NCI-H2227 (cell line): Measurements from ENCODE around the gene CD58.

Source experiments
- DNase-seq: peaks from one replicate; lab custom pipeline; 2025; ENCODE audit not compliant: unreplicated experiment; lab: John Stamatoyannopoulos, UW

CD58 gene

DNA sequence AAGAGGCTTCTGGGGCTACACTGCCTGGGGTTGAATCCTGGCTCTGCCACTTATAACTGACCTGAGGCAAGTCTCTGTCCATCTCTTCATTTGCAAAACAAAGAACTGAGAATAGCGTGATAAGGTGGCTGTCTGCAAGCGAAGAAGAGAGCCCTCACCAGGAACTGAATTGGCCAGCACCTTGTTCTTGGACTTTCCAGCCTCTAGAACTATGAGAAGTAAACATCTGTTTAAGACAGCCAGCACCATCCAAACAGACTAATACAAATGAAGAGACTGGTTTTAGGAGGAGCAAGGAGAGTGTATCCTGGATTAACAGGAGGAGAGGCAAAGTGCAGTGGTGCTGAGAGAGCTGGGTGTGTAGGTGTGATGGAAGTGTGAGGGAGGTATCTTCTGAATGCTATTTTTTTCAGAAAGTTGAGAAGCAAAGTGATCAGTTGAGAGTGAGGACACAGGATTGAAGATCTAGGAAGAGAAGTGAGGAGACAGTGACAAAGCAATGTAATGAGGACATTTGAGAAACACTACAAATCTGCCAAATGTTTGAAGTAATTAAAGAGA, 59.3 kb downstream of the CD58 start:
- no peak for DNase-seq

DNA sequence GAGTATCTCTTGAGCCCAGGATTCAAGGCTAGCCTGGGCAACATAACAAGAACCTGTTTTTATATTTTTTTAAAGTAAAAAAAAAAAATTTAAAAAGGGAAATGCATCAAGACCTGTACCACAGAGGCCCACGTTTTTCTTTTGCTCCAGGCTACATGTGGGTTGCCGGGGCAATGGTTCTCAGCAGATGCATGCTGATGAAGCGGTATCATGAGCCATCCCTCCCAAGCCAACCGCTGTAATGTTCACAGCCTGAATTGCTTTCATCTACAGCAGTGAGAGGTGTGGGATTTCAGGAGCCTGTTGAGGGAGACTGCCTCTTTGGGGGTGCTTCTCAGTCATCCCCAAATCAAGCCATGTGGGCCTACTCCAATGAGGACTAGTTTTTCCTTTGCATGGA, 60.5 kb downstream of the CD58 start:
- DNase-seq: no peak

DNA sequence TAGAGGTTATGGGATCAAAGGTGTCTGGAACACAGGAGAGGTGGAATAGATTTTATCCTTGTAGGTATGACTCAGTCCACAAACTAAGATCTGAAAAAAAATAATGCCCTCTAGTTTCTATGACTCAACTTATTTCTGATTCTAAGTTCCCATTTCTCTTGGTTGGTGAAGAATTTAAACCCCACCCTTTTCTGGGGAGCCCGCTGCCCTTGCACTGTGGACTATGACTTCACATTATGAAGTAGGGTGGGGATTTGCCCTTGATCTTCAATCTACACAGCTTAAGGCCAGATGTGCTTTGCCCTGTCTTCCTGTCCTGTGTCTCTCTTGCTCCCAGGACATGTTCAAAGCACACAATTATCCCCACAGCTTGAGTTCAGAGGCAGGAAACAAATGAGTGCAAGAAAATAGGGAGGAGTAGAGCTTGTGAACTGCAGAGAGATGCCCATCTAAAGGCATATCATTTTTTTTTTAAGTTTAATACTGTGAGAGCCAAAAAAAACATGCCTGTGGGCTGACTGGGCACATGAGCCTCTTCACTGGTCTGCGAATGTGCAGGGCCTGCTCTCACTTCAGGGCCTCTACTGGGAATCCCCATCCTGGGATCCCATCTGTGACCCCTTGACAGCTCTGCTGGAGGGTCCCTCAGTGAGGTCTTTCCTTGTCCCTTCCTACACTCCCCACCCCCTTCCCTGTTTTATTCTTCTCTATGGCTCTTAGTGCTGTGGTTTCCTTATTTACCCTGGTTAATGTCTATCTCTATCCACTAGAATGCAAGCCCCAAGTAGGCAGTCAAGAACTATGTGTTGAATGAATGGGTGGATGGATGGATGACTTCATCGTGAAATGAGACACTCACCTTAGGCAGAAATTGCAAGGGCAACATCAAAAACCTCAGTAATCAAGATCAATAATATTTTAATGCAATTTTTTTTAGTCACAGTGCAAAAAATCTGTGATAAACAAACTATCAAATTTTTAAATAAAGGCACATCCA, 61.5 kb downstream of the CD58 start:
- peak; percentile 21 for DNase-seq

DNA sequence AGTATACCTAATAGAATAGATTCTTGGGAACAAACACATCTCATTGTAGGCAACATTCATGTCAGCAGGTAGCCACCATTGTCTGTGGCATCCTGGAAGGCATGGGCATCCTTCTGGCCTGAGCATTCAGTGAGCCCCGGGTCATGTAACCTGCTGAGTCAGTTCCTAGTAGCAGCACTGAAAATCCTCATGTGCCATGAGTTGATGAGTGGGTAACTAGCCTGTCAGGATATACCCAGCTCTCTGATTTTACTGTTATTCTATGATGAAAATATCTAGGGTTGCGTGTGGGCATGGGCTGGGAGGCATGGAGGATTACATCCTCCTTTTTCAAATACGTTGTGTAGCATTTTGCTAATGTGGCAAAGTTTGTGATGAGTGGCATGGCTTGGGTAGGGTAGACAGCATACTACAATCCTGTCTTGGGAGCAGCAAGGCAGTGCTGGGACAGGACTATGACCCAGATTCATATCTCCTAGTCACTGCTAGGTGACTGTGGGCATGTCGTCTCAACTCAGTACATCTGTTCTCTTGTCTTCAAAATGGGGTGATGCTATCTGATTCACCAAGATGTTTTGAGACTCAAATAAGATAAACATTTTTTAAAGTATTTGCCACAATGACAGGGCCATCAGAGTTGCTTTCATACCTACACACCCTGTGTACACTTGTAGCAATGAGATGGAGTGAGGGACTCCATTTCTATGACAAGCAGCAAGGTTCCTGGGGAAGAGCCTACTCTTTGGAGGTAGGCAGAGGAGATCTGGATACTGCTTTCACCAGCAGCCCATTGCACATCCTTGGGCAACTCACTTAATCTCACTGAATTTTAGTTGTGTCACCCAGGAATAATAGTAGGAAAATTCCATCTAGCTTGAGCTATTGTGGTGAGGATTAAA, 62.5 kb downstream of the CD58 start:
- DNase-seq: no peak

DNA sequence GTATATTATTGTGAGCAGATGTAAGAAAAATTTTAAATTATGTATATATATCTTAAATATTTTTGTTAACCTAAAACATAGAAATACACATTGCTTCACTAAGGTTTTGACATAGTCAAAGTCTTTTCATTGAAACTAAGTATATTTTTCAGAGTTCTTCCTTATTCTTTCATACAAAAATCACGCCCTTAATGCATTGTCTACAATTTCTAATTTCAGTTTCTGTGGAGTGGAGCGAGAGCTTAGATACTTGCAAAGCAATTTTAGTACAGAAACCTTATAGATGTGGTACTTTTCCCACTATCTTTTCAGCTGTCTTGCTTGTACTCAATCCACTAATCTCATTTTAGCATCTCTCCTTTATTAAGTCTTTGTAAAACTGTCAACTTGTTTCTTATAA, 63.2 kb downstream of the CD58 start:
- DNase-seq: no peak

DNA sequence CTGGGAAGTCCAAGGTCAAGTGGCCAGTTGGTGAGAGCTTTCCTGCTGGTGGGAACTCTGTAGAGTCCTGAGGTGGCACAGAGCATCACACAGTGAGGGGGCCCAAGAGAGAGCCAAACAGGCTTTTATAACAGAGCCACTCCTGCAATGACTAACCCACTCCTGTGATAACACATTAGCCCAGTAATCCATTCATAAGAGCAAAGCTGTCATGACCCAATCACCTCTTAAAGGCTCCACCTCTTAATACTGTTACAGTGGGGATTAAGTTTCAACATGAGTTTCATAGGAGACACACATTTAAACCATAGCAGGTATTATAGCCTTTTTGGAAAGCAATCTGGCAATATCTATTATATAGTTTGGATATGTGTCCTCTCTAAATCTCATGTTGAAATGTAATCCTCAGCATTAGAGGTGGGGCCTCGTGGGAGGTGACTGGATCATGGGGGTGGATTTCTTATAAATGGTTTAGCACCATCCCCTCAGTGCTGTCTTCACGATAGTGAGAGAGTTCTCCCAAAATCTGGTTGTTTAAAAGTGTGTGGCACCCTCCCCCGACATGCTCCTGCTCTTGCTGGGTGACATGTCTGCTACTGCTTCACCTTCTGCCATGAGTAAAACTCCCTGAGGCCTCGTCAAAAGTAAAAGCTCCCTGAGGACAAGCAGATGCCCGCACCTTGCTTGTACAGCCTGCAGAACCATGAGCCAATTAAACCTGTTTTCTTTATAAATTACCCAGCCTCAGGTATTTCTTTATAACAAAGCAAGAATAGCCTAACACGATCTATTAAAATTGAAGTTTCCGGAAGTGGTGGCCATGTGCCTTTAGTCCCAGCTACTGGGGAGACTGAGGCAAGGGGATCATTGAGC, 64.5 kb downstream of the CD58 start:
- no peak for DNase-seq

DNA sequence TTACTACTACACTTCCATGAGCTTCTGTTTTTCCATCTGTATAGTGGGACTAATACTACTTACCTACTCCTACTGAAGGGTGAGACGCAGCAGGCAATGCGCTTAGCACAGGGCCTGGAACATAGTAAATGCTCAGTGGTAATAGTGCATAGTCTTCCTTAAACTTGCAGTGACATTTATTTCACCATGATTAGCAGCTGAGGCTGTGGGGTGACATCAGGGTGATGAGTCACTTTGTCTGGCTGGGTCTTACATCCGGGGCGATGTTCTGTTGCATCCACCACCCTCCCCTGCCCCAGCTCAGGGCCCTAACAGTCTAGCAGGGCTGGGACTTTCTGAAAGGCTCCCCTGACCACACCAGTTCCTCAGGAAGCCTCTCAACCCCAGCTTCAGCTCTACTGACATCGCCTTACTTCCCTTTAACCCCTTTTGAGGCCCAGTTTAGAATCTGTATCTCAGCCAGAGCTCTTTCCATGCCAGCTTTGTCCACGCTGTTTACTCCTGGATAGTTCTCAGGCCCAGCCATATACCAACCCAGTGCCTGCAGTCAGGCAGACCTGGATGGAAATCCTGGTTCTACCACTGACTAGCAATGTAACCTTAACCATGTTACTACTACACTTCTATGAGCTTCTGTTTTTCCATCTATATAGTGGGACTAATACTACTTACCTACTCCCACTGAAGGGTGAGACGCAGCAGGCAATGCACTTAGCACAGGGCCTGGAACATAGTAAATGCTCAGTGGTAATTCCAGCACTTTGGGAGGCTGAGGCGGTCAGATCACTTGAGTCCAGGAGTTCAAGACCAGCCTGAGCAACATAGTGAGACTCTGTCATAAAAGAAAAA, 66.3 kb downstream of the CD58 start:
- DNase-seq: no peak

DNA sequence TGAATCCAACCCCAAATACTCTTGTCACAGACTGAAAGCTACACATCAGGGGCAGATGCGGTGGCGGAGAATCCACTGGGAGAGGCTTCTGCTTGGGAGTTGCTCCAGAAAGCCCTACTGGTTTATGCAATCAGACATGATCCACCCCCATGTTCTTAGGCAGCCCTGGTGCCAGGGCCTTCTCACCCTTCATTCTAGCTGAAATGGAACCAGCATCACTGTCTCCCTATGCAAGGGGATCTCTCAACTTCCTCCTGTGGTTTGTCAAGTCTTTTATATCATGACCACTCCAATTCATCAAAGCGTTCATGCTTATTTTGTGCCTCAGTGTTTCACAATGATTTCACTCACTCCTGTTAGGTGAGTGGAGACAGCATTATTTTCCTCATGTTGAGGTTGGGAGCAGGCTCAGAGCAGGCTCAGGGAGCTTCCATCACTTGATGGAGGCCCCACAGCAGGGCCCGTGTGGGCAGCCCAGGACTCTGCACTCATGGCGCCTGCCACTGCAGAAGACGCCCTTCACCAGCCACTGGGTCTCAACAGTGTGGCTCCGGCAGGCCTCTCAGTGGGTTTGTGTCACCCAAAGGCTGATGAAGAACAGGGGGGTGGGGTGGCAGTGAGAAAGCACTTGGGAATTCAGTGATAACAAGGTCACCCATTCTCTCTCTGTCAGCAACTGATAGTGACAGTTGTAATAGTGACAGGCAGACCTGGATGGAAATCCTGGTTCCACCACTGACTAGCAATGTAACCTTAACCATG, 67.1 kb downstream of the CD58 start:
- DNase-seq: no peak

DNA sequence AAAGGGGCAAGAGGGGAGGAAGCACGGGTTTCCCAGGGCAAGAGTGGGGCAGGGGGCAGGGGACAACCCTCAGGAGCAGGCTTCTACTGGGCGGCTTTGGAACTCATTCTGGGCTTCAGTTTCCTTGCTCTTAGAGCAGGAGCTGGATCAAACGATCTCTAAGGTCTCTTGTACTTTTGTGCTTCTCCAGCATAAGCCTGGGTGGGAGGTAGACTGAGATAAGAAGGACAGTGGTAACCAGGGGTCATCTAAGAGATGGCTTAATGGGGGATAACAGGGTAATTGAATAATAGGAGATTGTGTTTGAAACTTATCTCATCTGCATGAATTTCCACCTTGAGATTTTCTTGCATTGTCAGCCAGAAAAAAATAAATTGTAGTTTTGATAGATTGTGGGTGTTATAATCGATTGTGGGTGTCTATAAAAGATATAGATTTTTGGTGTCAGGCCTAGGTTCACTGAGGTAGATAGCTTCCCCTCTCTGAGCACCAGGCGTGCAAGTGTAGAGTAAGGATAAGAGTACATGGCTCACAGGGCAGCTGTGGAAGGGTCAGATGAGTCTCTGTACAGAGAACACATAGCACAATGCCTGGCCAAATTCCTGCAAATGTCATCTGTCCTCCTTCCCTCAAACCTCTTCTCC, 68.0 kb downstream of the CD58 start:
- DNase-seq: no peak

DNA sequence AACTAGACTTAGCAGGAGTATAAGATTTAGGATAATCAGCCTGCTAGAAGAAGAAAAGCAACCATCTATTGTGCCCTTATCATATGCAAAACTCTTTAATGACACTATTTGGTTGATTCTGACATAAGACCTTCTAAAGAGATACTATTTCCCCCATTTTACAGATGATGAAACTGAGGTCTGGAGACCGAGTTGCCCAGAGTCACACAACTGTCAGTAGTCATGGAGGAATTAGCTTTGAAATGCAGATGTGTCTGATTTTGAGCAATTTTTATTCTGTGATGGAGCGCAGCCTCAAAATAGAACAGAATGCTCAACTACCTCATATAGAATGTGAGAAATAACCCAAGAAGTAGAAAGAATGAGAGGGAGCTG, 69.0 kb downstream of the CD58 start:
- DNase-seq: no peak

DNA sequence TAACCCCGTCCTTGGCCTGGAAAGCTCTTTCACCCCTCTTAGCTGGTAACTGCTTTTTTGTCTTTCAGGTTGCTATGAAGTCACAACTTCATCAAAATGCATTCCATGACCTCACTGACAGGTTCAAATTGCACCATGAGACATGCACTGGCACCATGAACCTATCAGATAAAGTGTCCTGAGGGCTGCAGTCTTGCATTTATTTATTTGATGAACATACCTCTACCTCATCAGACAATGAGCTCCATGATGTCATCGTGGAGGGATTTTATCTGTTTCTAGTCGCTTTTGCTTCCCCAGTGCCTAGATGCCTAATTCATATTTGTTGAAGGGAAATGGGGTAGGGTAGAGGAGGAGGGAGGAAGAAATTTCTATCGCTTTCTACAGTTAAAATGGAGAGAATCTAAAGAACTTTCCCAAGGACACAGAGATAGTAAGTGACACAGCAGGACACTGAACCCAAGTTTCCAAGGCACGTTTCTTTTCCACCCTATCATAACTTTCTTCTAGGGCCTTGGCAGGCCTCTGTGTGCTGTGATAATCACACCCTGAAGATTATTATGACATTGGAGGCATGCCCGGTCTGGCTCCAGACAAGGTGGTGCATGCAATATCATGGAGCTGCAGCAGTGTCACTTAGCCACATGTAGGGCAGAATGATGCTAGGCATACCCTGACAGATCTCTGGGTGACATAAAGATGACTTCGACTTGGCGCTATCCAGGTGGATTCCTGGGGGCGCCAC, 69.5 kb downstream of the CD58 start:
- no peak for DNase-seq

DNA sequence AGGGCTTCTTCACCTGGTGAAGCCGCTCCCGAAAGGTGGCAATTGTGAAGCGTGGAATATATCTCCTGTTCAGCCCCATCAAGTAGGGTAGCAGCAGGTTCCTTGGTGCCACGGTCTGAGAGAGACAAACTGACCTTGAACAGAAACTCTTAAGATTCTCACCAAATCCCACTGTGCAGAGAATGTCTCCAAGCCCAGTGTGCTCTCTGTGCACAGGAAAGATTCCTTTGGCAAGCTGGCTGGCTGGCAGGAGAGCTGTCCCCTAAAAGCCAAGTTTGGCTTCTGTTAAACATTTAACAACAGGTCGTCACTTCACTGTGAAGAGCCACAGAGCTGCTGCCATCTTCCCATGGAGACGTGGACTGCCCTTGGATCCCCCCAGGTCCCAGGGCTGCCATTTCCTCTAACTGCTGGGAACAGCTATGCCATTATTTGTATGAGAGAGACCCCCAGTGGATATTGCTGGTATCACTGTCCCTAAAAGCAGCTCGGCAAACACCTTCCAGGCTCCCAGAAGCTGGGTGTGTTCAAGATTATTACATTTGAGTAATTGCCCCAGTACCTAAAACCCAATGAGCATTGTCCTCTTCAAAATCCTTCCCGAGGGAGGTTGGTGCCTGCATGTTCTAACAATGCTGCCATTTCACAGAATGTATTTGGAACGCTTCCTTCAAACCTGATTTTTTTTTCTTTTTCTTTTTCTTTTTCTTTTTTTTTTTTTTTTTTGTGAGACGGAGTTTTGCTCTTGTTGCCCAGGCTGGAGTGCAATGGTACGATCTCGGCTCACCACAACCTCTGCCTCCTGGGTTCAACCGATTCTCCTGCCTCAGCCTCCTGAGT, 71.8 kb downstream of the CD58 start:
- peak; percentile 88 for DNase-seq

DNA sequence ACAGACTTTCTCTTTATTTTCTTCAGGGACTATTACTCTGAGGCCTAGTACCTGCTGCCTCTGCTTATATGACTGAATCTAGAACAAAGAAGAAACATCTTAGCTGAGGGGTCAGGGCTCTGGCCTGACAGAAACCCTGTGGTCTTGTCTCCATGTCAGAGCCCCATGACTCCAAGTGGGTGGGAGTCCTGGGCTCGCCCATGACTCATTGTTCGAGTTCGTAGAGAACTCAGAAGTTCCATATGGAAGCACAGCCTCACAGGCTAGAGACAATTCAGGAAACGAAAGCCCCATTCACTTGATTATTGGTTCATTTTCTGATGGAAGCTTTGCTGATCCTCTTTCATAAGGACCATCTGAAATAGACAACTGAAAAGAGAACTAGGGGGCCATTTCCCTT, 73.2 kb downstream of the CD58 start:
- DNase-seq: no peak

DNA sequence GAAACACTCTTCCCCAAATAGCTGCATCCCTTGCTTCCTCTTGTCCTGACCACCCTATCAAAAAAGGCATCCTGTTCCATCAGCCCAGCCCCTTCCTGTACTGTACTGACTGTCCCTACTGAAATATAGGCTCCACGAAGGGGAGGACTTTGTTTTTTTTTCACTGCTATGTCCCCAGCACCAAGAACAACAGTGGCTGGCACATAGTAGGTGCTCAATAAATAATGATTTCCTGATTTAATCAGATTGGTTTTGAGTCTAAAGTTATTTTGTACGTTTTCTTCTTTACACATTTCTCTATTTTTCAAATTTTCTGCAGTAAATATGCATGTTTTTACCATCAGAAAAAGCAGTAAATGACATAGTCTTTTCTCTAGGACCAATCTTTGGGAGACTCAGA, 73.9 kb downstream of the CD58 start:
- no peak for DNase-seq

DNA sequence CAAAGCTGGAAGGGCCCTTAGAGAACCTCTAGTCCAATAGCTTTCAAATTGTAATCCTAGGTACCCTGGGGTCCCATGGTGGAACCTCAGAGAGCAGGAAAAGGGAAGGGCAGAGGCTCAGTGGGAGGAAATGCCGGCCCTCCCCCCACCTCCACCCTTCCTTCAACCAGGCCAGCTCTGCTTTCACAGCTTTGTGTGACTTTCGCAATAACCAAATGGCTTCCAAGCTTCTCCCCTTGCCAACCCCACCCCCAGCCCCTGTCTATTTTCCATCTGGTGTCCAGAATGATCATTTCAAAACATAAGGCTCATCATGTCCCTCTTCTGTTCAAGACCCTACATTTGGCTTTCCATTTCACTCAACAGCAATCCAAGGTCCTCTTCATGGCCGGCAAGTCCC, 74.4 kb downstream of the CD58 start:
- DNase-seq: no peak

DNA sequence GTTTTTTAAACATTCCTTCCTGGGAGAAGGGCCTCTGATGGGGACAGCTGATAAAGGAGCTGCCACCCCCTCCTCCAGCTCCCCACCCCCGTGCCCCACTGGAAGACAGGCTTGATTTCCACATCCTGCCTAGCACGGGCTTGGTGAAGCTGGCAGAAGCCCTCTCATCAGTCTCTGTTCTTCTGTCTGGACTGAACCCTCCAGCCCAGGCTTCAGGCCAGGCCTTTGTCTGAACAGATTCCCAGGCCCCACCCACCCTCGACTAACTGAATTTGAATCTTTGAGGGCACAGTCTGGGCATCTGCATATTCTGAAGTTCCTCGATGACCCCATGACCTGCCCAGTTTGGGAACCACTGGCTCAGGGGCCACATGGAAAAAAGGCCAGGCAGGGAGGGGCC, 75.3 kb downstream of the CD58 start:
- no peak for DNase-seq

DNA sequence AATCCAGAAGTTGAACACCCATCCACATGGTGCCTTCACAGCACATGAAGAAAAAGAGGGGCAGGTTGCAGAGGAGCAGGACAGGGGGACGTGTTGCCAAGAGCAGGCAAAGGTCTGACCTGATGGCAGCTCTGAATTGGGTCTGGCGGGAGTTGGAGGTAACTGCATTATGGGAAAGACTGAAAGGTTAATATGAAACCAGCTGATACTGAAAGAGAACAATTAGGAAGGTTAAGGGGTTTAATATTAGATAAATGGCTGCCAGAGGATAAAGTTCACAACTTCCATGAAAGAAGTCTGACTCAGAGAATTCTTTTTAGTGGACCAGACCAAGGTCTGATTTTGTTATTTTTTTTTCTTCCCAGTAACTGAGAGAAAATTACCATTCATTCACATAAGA, 76.1 kb downstream of the CD58 start:
- no peak for DNase-seq
